GM19043 (cell line): Measurements from ENCODE around the gene SSU72.
"Not testable (repeated sequence)": the region's sequence is repeated elsewhere in the genome, so short reads cannot be mapped to it uniquely, and the experiment has no call there.

Experiments used
- ATAC-seq: cut with Tn5 transposase; IDR thresholded peaks from one replicate; pipeline ENCODE4 v1.9.1; 2021; ENCODE audit warnings: low read depth; ENCODE audit not compliant: unreplicated experiment

The SSU72 gene

GRCh38 chr1:1562556-1563195 is 12.0 kb downstream of the SSU72 start:
- no peak for ATAC-seq

- no peak for ATAC-seq
These were observed 12.7 kb downstream of the SSU72 start for GRCh38 chr1:1561801-1562470.

- no peak for ATAC-seq
These were observed 14.5 kb downstream of the SSU72 start for GRCh38 chr1:1560178-1560577.

GRCh38 chr1:1559066-1559465 is 15.6 kb downstream of the SSU72 start:
- ATAC-seq: no peak

GRCh38 chr1:1558591-1558990 is 16.1 kb downstream of the SSU72 start:
- no peak for ATAC-seq

- ATAC-seq: not testable (repeated sequence)
These were observed 17.0 kb downstream of the SSU72 start for GRCh38 chr1:1557688-1558087.

GRCh38 chr1:1556961-1557360 is 17.7 kb downstream of the SSU72 start:
- not testable (repeated sequence) for ATAC-seq

GRCh38 chr1:1556505-1556904 is 18.2 kb downstream of the SSU72 start:
- no peak for ATAC-seq

- no peak for ATAC-seq
These were observed 19.4 kb downstream of the SSU72 start for GRCh38 chr1:1554926-1555915.

- ATAC-seq: no peak
These were observed 20.1 kb downstream of the SSU72 start for GRCh38 chr1:1554550-1554925.

- ATAC-seq: no peak
These were observed 20.7 kb downstream of the SSU72 start for GRCh38 chr1:1553821-1554494.

- ATAC-seq: no peak
These were observed 22.4 kb downstream of the SSU72 start for GRCh38 chr1:1552263-1552639.

GRCh38 chr1:1551524-1552262 is 23.0 kb downstream of the SSU72 start:
- no peak for ATAC-seq

- ATAC-seq: no peak
These were observed 23.9 kb downstream of the SSU72 start for GRCh38 chr1:1550591-1551432.

- no peak for ATAC-seq
These were observed 24.6 kb downstream of the SSU72 start for GRCh38 chr1:1550087-1550486.

GRCh38 chr1:1548591-1548990 is 26.1 kb downstream of the SSU72 start:
- ATAC-seq: no peak

- no peak for ATAC-seq
These were observed 27.2 kb downstream of the SSU72 start for GRCh38 chr1:1547476-1547875.

- no peak for ATAC-seq
These were observed 27.7 kb downstream of the SSU72 start for GRCh38 chr1:1547011-1547410.
